Fibroblast of peridontal ligament (primary cell): Measurements from ENCODE around the gene RNF144B.
"Not testable (repeated sequence)": the region's sequence is repeated elsewhere in the genome, so short reads cannot be mapped to it uniquely, and the experiment has no call there.

Source experiments
- DNase-seq: peaks from one replicate; pipeline ENCODE4 v3.0.0-alpha.2; 2010; ENCODE audit errors: extremely low read depth

RNF144B gene

DNA sequence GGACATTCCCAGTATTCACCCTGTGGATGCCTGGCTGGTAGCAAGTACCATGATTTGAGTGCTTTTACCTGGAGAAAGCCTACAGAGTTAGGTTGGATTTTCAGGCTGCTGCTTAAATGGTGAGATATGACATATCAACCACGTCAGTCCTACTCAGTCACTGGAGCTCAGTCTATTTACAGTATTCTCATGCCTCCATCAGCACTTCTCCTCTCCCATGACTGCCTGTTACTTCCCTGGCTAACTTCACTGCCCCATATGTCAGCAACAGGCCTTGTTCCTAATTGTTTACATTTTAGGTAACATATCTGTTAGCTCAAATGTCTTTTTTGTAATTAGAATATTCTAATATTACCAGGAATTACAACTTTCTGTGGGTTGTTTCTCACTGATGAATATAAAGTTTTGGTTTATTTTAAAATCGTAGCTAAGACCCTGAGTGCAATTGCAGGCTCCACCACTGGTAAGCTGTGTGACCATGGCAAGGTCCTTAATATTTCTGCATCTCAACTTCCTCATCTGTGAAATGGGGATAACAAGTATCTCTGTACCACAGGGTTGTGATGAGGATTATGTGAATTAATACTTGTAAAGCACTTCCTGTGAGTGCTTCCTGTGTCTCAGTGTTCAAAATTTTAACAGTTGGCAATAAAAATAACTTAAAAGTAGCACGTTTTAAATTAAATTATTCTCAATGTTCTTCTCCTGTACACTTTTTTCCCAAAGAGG, 54.3 kb downstream of the RNF144B start:
- no peak for DNase-seq

DNA sequence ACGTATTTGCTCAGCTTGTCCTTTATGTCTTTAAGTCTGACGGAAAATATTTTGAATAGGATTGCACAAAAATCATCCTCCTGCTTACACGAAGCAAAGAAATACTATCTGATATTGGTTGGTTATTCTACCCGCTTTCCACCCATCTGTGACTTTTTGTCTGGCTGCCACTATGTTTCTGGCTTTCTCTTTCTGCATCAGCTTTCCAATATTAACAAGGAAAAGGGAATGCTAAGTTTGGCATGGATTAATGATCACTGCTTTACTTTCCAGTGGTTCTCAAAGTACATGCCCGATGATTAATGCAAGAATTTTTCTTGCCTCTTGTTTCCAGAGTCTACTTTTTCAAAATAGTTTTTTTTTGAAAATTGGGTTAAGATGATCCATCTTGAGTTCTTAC, 57.0 kb downstream of the RNF144B start:
- DNase-seq, result peak; percentile 37

DNA sequence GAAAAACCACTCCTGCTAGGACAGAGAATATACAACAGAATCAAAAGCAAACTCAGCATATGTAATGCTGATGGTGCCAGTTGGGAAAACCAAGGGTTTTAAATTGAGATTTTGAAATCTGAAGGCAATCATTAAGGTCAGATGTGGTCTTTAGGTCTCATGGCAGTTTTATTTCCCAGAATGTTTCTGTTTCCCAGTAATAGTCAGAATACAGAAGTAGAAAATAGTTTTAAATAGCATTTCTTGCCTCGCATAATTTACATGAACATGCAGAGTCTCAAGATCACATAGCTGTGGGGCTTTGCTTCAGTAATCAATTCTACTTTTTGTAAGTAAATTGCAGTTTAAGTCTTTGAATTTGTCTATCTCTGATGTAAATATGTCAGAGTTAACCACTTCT, 58.1 kb downstream of the RNF144B start:
- DNase-seq, result peak; percentile 17

DNA sequence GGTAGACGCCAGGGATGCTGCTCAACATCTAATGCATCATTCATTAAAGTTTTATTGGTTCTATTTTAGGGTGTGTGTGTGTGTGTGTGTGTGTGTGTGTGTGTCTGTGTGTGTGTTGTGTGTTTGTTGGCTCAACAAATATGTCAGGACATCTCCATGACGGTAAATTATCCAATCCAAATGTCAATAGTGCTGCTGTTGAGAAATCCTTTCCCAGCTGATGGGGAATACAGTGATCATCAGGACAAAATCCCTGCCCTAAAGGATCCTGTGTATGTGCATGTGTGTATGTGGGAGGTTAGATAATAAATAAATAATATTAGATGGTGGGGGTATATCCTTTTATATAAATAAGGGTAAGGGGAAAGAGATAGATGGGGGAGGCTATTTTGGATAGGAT, 59.6 kb downstream of the RNF144B start:
- no peak for DNase-seq

DNA sequence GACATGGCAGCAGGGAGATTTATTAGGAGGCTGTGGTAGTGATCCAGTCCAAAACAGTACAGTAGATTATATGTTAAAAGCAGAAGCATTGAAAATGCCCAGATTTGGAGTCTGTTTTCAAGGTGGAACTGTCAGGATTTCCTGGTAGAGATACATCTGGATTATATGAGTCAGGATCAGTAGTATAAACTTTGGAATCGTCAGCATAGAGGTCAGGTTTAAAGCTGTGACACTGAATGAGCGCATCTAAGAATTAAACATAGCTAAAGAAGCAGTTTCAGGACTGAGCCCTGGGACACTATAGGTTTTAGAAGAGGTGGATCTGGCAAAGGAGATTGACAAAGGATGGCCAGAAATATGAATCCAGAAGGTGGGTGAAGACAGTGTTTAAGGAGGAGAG, 60.4 kb downstream of the RNF144B start:
- DNase-seq, result no peak

DNA sequence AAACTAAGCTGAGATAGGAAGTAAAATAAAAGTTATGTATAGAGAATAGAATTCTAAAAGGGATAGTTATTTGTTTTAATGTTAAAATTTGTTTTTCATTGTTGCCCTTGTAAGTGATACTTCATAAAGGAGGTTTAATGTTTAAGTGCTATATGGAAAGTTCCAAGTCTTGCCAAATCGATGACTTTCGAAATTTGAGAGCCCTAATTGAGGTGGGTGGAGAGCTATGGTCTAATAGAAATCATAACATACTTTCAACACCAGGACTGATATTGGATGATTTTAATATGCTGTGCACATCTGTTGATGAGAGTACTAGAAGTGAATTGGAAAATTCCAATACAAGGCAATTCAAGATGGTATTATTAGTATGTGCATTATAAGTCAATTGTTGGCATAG, 64.6 kb downstream of the RNF144B start:
- peak; percentile 35 for DNase-seq

DNA sequence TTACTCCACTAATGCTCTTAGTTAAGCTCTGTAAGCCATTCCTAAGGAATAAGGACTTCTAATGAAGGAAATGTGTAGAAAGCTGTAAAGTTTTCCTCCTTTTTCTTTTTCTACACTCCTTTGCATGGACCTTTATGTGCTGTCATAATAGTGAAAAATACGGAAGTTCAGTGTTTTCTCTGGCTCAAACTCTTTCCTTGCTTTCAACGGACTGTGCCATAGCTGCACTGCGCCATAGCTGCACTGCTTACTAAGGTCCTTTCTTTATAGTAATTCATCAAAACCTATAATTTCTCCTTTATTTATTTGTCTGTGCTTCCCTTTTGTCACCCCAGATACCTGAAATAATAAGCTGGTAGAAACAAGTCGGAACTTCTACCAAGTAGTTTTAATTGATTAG, 67.3 kb downstream of the RNF144B start:
- no peak for DNase-seq

DNA sequence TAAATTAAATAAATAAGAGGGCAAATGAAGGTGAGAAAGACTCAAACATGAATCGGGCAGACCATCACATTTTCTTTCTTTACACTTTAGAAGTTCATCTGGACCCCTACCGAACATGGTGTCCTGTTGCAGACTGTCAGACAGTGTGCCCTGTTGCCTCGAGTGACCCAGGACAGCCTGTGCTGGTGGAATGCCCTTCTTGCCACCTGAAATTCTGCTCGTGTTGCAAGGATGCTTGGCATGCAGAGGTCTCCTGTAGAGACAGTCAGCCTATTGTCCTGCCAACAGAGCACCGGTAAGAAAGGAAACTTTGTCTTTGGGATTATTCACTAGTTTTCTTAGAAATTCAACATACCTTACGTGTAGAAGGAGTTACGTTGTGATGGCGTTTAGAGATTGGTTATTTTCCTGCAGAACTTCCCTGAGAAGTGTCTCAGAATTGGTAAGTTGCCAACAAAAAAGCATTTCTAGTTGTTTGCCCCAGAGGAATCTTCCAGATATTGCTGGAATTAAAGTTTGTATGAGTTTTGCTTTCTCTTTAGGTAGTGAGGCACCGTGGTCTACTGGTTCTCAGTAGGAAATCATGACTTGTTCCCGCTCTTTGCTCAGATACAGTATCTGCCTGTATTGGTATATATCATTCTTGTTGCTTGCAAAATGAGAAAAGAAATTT, 70.1 kb downstream of the RNF144B start:
- peak; percentile 50 for DNase-seq

DNA sequence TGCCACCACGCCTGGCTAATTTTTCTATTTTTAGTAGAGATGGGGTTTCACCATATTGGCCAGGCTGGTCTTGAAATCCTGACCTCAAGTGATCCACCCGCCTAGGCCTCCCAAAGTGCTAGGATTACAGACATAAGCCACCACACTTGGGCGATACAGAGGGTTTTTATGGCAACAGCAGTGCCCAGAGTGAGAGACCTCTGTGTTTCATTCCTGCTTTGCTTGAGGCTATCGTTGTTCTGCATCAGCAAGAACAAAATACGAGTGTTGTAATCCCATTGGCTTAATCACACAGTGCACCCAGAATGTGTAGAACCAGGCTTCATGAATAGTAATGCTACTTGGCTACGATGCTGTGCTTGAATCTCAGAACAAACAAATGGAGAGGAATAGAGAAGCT, 70.9 kb downstream of the RNF144B start:
- not testable (repeated sequence) for DNase-seq

DNA sequence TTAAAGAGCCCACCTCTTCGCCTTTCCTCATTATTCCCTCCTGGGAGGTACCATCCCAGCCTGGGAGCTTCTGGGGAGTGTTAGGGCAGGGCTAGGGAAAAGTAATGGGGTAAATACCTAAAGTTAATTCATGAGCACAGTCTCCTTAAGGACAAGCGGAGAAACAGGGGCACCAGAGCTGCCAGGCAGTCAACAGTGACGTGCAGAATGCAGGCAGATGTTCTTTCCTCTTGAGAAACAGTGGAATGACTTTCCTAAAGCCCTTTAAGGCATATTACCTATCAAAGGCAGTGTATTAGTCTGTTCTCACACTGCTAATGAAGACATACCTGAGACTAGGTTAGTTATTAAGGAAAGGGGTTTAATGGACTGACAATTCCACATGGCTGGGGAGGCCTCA, 76.3 kb downstream of the RNF144B start:
- no peak for DNase-seq

DNA sequence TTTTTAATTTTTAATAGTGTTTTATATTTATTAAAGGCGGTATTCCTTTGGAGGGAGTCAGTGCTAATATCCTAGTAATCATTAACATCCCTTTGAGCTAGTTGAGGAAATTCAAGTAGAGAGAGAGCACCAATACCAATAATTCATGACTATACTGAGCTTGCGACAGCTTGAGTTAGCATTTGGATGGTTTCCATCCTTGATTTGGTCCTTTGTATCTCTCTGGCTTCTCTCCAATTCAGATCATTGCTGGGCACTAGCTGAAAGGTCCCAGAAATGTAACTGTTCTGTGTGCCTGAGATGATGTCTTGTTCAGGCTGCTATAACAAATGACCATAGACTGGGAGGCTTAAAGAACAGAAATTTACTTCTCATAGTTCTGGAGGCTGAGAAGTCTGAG, 77.0 kb downstream of the RNF144B start:
- DNase-seq, result no peak

DNA sequence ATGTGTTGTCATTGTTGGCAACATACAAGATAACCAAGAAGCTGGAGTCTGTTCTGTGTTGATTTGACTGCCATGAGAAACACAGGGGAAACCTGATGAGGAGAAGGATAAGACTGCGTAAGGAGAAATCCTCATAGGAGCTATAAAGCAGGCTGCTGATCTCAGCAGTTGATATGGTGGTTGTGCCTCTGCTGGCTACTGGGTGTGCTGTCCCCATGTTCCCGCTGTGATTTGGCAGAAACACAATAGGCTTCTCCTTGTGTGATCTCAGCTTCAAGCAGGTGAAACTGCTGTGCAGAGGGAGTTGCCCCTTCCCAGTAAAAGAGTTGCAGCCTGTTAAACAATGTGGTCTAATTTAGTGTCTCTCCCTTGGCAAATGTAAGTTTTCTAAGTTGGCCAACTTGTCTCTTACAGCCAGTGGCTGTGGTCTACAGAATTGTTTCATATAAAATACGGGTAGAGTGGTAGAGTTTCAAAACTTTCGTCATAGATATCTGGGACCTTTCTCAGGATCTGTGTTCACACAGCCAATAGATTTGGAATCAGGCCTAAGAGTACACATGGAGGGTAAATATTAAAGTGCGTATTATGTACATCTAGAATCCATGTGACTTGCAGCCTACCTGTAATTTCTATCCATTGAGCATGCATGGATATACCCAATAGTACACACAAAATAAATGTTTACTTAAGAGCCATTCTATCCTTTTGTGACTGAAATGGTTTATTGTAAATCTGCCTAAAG, 78.4 kb downstream of the RNF144B start:
- DNase-seq, result no peak

DNA sequence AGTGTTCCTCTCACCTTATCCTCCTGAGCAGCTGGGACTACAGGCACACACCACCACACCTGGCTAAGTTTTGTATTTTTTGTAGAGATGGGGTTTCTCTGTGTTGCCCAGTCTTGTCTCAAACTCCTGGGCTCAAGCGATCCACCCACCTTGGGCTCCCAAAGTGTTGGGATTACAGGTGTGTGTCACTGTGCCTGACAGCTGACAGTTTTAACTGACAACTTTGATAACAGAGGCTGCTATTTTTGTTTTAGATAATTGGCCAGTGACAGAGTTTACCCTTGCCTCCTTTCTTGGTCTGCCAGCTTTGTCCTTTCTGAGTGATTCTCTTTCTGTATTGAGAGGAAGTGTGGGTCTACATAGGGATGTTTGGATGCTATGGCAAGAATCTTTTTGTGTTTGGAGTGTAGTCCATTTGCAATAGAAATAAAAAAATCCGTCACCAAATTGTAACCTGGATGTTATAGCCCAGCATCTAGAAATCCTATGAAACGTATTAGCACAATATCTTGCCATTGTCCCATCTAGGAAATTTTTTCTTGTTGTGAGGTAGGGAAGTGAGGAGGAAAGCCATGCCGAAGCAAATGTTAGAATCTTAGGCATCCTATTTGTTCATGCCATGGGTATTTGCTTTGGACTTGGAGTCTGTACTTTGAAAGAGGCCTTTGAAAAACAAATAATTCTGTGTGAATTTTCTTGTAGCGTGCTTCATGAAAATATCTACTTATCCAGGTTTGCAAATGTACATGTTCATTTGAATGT, 80.8 kb downstream of the RNF144B start:
- no peak for DNase-seq

DNA sequence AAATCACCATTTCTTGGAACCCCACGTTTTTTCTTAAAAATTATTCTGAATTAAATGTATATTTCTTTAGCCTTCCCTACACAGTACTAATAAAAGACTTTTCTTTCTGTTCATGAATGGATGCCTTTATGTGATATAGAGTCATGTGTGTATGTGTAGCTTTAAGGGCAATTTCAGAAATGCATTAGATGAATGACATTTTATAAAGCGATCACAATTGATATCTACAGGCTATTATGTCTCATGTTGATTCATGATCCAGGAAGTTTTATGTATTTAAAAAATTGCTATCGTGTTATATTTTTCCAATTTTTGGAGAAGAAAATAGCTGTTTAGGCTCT, 81.3 kb downstream of the RNF144B start:
- no peak for DNase-seq

DNA sequence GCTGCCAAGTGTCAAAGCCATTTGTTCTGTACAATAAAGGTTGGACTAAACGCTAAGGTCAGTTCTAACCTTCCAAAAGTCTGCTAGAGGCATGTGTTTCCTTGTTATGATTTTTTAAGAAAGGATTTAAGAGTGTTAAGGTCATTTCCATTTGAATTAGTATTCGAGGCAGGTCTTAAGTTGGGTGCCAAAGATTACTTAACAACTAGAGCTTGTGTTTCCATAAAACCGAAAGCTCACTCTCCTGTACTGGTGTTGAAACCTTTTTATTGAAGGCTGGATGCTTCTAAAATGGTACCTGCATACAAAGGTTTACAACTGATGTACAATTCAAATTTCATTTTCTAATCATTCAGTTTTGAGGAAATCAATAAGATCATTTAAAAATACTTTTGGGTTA, 82.4 kb downstream of the RNF144B start:
- no peak for DNase-seq

DNA sequence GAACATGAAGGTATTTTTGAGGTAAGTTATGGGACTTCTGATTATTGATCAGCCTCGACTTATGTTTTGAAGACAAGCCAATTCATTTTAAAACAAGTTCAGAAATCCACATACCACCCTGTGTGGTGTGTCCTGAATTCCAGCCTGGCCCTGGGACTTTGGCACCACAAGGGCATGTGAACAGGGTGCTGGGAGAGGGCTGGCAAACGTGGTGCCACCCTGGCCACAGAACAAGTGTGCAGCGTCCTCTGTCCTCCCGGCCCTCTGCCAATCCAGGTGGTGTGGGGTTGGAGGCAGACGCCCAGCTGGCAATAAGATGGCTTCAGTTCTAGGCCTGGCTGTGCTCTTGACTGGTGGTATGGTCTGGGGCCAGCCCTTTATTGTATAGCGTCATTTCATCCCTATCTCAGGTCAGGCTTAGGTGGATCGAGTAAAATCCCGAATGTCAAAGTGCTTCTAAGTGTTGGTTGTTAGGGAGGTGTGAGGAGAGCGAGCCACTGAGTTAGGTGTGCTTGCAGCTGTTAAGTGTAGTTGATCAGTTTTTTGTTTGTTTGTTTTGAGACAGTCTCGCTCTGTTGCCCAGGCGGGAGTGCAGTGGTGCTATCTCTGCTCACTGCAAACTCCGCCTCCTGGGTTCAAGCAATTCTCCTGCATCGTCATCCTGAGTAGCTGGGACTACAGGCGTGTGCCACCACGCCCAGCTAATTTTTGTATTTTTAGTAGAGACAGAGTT, 84.2 kb downstream of the RNF144B start:
- DNase-seq, result no peak

DNA sequence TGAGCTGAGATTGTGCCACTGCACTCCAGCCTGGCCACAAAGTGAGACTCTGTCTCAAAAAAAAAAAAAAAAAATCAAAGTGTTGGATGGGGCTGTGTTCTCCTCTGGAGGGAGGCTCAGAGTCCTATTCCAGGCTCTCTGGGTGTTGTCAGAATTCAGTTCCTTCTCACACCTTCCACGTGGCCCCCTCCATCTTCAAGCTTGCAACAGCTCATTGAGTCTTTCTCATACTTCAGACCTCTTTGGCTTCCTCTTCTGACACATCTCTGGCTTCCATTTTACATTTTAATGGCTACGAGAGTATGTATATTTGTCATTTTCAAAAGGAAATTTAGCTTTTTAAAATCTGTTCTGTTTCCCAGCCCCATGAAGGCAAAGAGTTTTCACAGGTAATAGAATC, 85.8 kb downstream of the RNF144B start:
- no peak for DNase-seq

DNA sequence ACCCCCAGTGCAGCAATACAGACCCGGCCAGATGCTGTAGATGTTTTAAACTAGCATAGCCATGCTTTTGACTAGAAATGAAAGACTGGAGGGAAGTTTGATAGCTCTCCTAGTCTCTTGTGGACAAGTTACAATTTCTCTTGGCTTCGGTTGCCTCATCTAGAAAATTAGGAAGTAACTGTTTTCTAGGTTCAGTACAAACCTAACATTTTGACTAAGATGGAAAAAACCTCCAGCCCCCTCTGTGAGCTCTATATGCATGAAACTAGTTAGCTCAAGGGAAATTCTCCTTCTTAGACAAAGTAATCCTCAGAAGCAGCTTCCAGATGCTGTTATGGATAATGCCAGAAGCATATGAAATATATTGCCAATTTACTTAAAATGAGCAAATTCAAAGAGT, 86.6 kb downstream of the RNF144B start:
- DNase-seq, result no peak

DNA sequence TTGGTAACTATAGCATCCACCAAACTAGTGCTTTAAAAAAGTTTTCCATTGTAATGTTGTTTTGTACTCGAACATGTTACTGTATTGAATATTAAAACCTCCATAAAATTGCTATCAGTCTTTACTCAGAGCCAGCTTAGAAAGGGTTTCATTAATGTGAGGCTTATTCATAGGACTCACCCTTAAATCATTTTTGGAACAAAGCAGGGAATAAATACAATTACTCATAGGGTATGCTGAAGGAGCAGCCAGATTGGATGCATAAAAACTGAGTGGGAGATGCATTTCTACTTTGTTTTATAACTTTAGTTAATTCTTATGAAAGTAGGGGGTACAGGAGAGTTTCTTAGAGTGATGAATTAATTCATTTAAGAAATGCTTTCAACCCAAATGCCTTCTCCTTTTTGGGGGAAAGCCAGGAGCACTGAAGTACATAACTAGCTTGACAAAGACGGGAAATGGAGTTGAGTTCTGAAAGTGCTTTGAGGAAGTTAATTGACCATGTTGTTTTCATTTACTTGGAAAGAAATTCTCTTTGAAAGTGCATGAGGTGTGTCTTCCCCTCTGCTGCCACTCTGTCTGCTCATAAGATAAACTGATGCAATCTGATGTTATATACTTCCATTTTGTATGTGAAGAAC, 90.3 kb downstream of the RNF144B start:
- DNase-seq, result peak; percentile 22

DNA sequence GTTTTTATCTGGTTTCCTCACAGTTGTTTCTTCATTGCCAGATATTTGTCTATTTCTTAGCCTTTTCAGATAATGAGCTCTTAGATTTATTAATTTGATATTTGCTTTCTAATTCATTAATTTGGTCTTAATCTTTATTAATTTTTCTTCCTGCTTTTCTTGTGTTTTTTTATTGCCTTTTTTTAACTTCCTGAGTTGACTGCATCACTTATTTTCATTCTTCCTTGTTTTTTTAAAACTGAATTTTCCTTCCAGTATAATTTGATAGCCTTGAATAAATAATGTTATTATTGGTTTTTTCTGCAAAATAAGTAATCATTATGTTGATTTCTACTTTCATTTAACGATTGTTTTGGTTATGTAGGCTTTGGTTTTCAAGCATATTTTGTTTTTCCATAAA, 91.5 kb downstream of the RNF144B start:
- DNase-seq, result no peak

DNA sequence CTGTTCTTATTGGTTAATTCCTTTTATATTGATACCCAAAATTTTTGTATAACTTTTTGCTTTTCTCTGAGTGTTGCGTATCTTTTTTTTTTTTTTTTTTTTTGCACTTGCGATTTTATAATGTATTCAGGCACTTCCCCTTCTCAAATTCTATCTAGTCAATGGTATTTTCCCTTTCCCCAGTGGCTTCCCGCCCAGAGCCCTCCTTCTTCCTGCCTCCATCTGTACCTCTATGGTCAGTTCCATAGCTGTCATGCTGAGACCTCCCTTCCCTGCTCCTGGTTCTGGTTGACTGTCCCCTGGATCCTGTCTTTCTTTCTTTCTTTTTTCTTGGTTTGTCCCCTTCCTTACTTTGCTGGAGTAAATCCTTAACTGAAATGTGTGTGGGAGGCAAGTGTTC, 94.7 kb downstream of the RNF144B start:
- DNase-seq, result no peak
